PC-3 (cell line): ENCODE data around the gene GNAT3.

ENCODE experiments used
- CTCF ChIP-seq: fragments of 300-600 bp; sonication (generic); conservative IDR thresholded peaks from 2 replicates; pipeline ENCODE4 v1.5.1; 2017; ENCODE audit warnings: antibody characterized with exemption, low read depth, mild to moderate bottlenecking, low read length
- EZH2 ChIP-seq: fragments of 300-600 bp; sonication (generic); IDR thresholded peaks from one replicate; pipeline ENCODE4 v1.6.1; 2017; ENCODE audit warnings: antibody characterized with exemption, mild to moderate bottlenecking, low read length; ENCODE audit not compliant: unreplicated experiment

GRCh38 chr7:80427218-80427617, 84.6 kb downstream of the GNAT3 start:
- no peak for TF ChIP-seq CTCF
- TF ChIP-seq EZH2: no peak
